M059J (cell line): ENCODE measurements around the gene PCBP3. TPM values are rescaled to one million over a fixed set of nuclear protein-coding genes. Genes with fewer than 3 reads are reported as not detected.

ENCODE experiments used
- DNase-seq: peaks from one replicate; pipeline ENCODE4 v3.0.0-alpha.2; 2012; ENCODE audit warnings: low read depth
- total RNA-seq: library from RNA; depleted of rRNA; stranded (reverse); fragments of >200 nt; shearing (Covaris generic); gene quantifications from 2 replicates; pipeline ENCODE4 v1.2.3, GENCODE V29; 2014

Gene PCBP3
- total RNA-seq, 1 experiment from 2014 or later: 0.10 TPM

DNA sequence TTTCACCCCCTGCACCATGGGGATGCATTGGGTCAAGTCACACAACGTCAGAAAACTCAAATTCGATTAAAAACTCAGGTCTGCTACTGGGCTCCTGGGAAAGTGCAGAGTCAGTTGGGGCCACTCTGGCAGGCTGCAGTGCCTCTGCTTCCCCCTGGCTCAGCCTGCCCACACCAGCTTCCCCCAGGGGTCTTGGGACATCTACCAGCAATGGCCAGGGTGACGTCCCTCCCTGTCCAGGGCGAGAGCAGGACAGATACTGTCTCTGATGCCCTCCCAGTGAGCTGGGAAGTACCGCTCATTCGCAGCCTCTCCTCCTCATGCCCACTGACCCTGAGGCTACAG lies 231.9 kb downstream of the PCBP3 start:
- no peak for DNase-seq

DNA sequence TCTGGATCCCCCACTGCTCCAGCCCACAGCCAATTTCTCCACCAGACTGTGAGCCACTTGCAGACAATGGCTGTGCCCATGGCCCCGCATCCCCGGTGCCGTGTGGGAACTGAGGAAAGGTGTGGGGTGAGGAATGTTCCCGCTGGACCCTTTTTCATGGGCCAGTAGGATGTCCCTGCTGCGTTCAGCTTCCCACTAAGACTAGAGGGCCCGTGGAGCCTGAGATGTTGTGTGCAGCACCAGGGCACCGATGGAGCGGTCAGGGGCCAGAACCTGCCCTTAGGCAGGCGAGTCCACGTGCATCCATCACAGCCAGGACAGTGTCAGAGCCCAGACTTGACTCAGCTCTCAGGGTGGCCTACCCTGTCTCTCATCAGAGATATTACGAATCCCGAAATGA lies 232.4 kb downstream of the PCBP3 start:
- no peak for DNase-seq

DNA sequence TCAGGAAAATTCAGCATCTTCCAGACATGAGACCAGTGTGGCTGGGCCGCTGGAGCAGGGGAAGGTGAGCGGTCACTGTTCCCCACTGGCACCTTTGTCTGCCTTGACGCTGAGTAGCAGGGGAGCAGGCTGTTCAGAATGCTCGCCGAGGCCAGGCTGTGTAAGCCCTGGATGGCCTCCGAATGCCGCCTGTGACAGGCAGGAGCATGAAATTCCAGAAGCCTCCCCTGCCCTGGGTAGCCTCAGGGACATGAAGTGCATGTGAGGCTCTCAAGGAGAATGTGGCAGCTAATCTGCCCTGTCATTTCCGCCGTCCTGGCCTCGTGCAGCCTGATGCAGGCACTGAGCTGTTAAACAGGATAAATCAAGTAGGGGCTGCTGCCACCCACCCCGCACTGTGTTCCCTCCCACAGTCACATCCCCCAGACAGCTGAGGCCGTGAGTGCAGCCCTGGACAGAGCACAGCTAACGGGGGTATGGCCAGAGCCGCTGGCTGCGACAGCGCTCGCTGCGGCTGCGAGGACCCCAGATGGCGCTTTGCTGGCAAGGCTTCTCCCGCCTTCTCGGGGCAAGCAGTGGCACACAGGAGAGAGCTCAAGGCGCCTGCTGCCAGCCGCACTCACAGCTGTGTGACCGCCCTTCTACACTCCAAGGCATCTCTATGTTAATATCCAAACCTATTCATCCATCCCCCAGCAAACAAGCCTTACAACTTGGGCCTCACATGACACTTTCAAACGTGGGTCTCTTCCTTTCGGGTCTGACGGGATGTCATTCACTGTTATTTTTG lies 233.1 kb downstream of the PCBP3 start:
- DNase-seq: peak; percentile 26

DNA sequence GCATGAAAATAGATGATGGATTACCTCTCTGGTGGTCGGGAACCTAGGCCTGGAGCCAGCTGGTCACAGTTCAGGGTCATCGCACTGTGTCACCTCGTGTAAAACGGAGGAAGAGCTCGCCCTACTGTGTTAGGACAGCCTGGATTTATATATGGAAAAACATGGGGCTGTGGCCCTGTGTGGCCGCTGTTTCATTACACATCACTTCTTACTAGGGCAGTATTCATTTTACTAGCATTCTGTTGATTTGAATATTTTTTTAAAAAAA lies 233.6 kb downstream of the PCBP3 start:
- no peak for DNase-seq

DNA sequence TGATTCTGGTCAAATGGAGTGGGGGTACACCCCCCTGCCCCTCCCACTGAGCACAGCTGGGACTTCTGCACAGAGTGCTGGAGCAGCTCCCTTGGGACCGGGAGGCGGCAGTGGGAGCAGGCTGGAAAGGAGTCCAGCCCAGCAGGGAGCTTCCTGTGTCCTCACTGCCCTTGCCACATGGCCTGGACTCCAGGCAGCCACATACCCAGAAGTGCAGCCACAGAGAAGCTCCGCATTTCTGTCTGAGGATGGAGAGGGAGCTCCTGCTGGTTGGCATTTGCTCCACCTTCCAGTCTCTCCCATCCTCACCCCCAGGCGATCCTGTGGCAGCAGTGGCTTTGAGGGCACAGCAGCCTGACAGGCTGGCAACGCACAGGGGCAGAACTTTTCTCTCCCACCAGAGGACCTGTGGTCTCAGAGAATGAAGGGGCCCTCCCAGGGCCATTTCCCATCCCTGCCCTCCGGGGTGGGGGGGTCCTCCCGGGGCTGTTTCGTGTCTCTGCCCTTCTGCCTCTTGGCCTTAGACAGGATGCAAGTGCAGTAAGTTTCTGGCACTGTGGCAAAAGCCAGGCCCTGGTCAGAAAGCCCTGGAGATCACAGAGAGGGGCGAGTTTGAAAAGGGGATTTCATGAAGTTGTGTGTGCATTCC lies 234.4 kb downstream of the PCBP3 start:
- peak; percentile 87 for DNase-seq

DNA sequence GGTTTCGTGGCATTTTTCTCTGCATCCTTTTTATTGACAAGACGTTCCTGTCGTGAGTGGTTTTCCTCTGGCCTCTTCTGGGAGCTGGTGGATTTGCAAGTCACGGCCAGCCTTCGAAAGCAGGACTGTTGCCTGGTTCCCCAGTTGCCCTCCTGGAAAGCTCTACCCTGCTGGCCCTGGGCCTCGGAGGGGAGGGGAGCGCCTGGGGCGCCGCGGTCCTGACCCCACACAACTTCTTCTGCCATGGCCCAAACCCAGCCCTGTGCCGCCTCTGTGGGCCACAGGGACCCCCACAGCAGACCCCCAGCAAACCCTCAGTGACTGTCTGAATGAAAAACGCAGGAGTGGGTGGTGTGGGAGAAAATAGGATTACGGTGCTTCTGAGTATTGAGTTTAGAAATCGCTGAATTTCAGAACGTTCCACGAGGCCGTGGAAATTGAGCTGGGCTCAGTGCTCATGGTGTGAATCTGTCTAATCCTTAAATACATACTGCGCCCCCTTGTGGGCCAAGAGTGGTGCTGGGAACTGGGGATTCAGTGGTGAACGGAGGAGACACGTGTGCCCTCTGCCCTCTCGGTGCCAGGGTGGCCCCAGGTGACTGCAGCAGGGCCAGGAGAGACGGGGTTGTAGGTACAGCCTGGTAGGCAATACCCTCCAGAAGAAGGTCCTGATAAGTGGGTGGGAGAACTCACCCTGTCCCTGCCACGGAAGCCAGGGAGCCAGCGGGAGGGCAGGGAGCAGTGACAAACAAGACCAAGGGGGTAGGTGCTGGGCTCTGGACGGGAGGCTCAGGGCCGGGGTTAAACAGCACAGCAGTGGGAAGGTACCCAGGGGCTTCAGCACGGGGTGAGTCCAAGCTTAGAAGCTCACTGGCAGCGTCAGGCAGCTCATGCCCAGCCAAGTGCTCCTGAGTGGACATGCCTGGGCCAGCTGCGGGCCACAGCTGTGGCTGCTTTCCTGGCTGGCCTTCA lies 236.9 kb downstream of the PCBP3 start:
- DNase-seq: peak; percentile 88

DNA sequence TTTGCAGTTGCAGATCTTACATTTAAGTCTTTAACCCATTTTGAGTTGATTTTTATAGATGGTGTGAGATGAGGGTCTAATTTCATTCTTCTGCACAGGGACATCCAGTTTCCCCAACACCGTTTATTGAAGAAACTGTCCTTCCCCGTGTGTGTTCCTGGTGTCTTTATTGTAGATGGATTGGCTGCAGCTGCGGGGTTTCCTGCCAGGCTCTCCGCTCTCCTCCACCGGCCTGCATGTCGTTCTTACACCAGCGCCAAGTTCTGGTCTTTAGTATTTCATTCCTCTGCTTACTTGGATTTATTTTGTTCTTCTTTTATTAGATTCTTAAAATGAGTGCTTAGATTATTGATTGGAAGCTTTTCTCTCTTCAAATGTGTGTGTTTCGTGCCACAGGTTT lies 239.1 kb downstream of the PCBP3 start:
- DNase-seq: no peak

DNA sequence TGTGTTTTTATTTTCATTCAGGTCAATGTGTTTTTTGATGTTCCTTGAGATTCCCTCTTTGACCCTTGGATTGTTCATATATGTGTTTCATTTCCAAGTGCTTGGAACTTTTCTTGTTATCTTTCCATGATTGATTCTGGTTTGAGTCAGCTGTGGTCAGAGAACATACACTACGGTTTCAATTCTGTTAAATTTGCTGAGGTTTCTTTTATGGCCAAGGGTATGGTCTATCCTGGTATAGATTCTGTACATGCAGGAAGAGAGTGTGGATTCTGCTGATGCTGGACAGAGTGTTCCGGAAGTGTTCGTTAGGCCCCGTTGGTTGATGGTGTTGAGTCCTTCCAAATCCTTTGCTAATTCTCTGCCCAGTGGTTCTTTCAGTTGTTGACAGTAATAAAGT lies 239.6 kb downstream of the PCBP3 start:
- no peak for DNase-seq

DNA sequence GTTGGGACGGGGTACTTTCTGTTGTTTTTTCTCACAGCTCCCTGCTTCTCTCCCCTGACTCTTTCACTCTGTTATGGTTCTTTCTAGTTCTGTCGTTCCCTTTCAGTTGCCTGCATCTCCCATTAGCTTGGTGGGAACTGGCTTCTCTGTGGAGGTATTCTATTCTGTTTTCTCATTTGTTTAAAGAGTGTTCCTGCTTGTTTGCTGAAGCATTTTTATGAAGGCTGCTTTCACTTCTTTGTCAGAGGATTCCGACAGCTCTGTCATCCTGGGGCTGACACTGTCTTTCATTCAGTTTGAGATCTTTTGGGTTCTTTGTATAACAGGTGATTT lies 242.0 kb downstream of the PCBP3 start:
- DNase-seq: no peak

DNA sequence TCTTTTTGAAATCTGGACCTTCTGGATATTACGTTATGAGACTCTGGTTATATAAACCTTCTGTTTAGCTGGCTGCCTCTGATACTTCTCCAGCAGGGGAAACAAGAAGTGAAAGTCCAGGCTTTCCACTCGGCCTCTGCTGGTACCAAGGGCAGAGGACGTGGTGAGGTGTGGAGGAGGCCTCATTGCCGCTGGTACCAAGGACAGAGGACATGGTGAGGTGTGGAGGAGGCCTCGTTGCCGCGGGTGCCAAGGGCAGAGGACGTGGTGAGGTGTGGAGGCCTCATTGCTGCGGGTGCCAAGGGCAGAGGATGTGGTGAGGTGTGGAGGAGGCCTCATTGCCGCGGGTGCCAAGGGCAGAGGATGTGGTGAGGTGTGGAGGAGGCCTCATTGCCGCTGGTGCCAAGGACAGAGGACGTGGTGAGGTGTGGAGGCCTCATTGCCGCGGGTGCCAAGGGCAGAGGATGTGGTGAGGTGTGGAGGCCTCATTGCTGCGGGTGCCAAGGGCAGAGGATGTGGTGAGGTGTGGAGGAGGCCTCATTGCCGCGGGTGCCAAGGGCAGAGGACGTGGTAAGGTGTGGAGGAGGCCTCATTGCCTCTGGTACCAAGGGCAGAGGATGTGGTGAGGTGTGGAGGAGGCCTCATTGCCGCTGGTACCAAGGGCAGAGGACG lies 242.5 kb downstream of the PCBP3 start:
- DNase-seq: peak; percentile 60

DNA sequence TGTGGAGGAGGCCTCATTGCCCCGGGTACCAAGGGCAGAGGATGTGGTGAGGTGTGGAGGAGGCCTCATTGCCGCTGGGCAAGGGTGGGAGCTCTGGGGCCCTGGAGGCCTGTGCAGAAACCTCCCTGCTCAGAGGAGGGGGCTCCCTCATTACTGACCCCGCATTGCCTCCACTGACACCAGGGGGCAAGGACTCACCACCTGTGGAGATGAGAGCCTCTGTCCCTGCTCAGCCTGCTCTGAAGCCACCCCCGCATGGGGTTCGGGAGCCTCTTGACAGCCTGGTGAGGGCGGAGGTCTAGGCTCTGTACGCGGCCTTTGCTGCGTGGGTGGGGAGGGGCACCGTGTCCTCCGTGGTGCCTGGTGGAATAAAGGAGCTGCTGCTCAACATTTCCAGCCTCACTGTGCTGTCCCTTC lies 243.1 kb downstream of the PCBP3 start:
- no peak for DNase-seq

DNA sequence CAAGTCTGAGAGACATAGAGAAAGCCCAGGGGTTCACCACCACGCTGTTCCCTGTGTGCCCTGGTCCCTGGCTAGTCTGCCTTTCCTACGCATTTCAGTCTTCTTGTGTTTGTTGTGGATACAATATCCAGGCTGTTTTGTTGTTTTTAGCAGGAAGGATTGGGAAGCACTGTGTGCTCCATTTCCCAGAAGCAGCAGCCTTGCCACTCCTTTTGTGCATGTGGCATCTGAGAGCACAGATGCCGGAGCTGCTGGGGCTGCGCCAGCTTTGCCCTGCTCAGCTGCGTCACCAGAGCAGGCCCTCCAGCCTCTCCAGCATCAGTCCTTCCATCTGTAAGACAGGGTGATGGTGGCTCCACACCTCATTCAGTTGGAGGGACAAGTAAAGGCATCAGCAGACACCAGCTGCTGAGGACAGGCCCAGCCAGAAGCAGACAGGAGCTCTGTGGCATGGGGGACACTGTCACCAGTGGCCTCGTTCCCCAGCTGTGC lies 243.6 kb downstream of the PCBP3 start:
- peak; percentile 27 for DNase-seq

DNA sequence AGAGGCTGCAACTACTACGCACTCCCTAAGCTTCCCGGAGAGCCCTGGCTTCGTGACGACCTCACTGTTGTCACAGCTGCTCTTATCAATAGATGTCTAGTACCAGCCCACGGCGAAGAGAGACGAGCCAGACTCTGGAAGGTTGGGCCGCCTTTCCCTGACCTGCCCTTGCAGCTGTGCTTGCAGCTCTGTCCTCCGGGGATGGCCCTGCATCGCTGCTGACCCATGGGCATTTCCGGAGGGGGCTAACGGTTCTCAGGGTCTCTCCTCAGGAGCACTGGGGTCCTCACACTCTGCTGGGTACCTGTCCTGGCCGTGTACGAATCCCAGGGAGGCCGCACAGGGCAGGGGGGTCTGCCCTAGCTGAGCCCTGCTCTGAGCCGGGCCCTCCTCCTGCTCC lies 244.3 kb downstream of the PCBP3 start:
- DNase-seq: no peak

DNA sequence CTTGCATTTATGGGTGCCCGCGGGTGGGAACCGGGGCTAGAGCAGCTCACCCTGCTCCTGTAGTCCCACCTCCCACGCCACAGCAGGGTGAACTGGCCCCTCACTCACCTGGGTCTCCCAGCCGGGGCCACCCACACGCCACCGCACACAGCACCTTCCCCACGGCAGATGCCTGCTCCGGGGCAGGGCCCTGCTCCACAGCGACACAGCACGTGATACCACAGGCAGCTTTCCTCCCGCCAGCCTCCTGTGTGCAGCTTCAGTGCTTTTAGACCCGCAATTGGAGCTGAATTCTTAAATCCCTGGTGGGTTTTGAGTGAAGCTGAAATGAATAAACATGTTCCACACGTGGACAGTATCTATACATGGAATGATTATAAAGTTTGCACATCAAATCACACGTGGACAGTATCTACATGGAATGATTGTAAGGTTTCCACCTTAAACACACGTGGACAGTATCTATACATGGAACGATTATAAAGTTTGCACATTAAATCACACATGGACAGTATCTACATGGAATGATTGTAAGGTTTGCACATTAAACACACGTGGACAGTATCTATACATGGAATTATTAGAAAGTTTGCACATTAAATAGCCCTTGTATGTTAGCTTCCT lies 245.0 kb downstream of the PCBP3 start:
- DNase-seq: no peak

DNA sequence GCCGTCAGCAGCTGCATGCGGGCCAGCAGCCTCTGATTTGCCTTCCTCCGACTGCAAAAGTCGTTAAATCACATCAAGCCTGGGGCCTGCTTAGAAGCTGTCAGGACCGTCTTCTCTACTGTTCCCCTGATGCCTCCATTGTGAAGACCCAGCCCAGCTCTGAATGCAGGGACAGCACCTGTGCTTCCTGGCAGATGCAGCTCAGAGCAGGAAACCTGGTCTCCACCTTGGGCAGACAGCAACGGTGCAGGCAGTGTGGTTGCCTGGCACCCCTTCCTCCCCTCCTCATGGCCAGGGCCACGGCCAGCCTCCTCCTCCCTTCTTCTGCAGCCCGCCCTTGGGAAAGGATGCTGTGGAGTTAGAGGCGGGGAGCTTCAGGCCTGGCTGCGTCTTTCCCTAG lies 245.7 kb downstream of the PCBP3 start:
- DNase-seq: no peak

DNA sequence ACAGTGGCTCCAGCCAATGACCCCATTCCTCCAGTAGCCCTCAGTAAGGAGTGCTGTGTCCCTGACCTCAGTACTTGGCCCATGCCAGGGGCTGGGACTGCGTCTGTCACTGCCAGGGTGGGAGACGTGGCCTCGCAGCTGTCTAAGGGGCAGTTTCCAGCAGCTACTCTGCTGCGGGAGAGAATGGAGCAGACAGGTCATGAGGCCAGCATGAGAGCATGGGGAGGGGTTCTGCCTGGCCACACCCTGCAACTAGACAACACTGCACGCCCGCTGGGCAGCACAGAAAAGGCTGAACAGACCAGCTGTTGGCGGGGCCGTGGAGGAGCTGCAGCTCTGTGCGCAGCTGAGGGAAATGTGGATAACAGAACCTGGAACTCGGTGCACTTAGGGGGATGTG lies 246.4 kb downstream of the PCBP3 start:
- no peak for DNase-seq

DNA sequence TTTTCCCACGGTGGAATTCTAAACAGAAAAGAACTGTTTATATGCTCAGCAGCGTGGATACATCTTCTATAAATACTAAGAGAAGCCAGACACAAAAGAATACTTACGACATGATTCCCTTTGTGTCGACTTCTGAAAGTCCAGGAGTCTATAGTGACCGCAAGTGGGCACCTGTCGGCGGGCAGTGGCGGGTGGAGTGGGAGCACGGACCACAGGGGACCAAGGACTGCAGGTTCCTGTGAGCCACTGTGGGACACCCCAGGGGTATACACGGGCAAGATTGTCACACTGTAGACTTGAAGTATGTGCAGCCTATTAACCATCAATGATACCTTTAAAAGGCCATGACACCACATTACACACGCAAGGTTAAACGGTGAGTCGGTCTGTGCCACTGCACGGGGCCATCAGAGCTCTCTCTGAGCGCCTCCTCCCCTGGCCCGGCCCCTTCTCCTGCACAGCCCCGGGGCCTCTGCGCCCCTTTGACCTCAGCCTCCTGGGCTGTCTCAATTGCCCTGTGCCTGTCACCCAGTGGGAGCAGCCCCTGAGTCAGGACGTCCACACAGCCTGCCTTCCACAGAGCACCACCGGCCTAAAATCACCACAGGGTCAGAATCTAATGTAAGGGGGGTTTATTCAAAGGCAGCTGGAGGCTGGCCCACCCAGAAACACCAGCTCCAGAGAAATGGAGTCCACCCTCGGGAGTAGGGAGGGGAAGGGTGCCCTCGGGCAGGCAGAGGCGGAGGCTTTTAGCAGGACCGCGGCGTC lies 248.0 kb downstream of the PCBP3 start:
- peak; percentile 46 for DNase-seq

DNA sequence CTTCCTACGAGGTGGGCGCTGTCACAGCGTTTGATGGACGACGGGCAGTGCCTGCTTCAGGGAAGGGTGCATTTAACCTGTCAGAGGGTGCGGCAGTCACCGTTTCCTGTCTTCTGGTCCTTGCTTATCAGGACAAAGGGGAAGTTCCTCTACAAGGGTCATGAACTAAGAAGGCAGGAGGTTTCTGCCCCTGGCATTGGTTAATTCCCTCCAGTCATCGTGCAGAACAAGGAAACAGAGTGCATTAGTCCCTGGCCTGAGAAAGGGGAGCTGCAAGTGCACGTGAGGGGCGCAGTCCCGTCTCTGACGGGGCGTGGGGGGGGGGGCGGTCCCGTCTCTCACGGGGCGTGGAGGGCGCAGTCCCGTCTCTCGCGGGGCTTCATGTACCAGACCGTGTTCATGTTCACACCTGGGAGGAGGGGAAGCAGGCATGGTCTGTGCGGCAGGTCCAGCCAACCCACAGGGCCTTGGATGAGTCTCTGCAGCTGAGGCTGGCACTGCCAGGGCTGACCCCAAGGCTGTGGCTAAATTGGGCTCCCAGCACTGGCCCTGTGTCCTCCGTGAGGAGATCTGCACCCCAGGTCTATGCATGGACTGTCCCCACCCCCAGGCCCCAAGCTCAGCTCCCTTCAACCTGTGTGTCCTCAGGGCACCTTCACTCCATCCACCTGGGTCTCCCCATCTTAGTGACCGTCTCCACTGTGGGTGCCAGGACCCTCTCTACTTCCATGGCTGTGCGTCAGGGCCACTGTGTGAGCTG lies 248.8 kb downstream of the PCBP3 start:
- DNase-seq: no peak

DNA sequence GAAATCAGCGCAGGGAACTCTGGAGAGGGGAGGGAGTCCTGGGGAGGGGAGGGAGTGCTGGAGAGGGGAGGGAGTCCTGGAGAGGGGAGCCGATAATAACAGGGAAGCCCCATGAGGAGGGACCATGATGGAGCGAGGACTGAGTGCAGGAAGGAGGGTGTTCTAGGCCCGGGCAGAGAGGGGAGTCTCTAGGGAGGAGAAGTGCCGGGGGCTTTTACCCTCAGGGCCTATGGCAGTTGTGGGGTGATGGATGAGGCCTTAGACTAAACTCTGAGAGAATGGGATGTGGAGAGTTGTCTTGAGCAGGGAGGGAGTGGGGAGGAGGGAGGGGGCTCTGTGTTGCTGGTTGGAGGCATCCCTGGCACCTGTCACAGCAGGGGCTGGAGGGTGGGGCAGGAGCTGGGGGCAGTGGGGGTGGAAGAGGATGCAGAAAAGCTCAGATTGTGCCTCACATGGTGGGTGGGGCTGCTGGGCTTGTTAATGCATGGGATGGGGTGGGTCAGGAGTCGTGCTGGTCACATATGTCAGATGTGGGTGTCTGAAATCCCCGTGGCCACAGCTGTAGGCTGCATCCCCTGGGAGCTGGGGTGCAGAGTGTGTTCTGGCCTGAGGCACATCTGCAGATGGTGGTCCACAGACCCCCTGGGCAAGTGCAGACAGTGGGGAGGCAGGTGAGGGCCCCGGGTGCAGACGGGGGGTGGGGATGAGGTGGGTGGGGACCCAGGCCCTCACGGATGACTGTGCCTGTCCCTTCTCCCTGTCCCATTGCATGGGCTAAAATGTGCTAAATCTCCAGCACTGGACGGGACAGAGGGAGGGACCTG lies 249.6 kb downstream of the PCBP3 start:
- DNase-seq: no peak
